ENCODE results near the gene CCDC170.

The CCDC170 gene

GRCh38 chr6:151659212-151659611 lies 165.4 kb downstream of the CCDC170 start:
- H3K27me3 Mint-ChIP-seq: peaks cover 12% of the 10 kb centered on the region
- H3K4me1 Mint-ChIP-seq (ENCODE audit: low read depth): no peaks in the 10 kb centered on the region
- no peaks in the 10 kb centered on the region for H3K36me3 Mint-ChIP-seq (ENCODE audit: low read depth)
- H3K9me3 Mint-ChIP-seq: peaks cover 7% of the 10 kb centered on the region
- no peak overlapping the region for H3K4me3 Mint-ChIP-seq
- no peak overlapping the region for H3K27ac Mint-ChIP-seq

GRCh38 chr6:151661509-151661908 lies 167.7 kb downstream of the CCDC170 start:
- no peaks in the 10 kb centered on the region for H3K36me3 Mint-ChIP-seq (ENCODE audit: low read depth)
- peaks cover 7% of the 10 kb centered on the region for H3K27me3 Mint-ChIP-seq
- no peaks in the 10 kb centered on the region for H3K9me3 Mint-ChIP-seq
- H3K27ac Mint-ChIP-seq: no peak overlapping the region
- no peaks in the 10 kb centered on the region for H3K4me1 Mint-ChIP-seq (ENCODE audit: low read depth)
- no peak overlapping the region for H3K4me3 Mint-ChIP-seq

- Mint-ChIP-seq H3K27me3 (peaks cover 7% of the 10 kb centered on the region), H3K36me3 (ENCODE audit: low read depth) (no peaks in the 10 kb centered on the region), H3K4me3 (no peak overlapping the region), H3K27ac (no peak overlapping the region), H3K9me3 (no peaks in the 10 kb centered on the region), H3K4me1 (ENCODE audit: low read depth) (no peaks in the 10 kb centered on the region)
Observed at GRCh38 chr6:151661928-151662327, 168.1 kb downstream of the CCDC170 start.

GRCh38 chr6:151663559-151663958 lies 169.7 kb downstream of the CCDC170 start:
- H3K27ac Mint-ChIP-seq: no peak overlapping the region
- no peaks in the 10 kb centered on the region for H3K9me3 Mint-ChIP-seq
- H3K27me3 Mint-ChIP-seq: peaks cover 7% of the 10 kb centered on the region
- no peaks in the 10 kb centered on the region for H3K4me1 Mint-ChIP-seq (ENCODE audit: low read depth)
- no peaks in the 10 kb centered on the region for H3K36me3 Mint-ChIP-seq (ENCODE audit: low read depth)
- H3K4me3 Mint-ChIP-seq: no peak overlapping the region

- Mint-ChIP-seq H3K4me1 (ENCODE audit: low read depth) (no peaks in the 10 kb centered on the region), H3K27me3 (peaks cover 7% of the 10 kb centered on the region), H3K27ac (no peak overlapping the region), H3K9me3 (no peaks in the 10 kb centered on the region), H3K36me3 (ENCODE audit: low read depth) (no peaks in the 10 kb centered on the region), H3K4me3 (no peak overlapping the region)
Observed at GRCh38 chr6:151664390-151664789, 170.6 kb downstream of the CCDC170 start.

- peaks cover 7% of the 10 kb centered on the region for H3K27me3 Mint-ChIP-seq
- no peak overlapping the region for H3K4me3 Mint-ChIP-seq
- H3K36me3 Mint-ChIP-seq (ENCODE audit: low read depth): no peaks in the 10 kb centered on the region
- no peak overlapping the region for H3K27ac Mint-ChIP-seq
- no peaks in the 10 kb centered on the region for H3K9me3 Mint-ChIP-seq
- no peaks in the 10 kb centered on the region for H3K4me1 Mint-ChIP-seq (ENCODE audit: low read depth)
Observed at GRCh38 chr6:151665329-151665728, 171.5 kb downstream of the CCDC170 start.

- Mint-ChIP-seq H3K4me1 (ENCODE audit: low read depth) (no peaks in the 10 kb centered on the region), H3K27me3 (peaks cover 7% of the 10 kb centered on the region), H3K36me3 (ENCODE audit: low read depth) (no peaks in the 10 kb centered on the region), H3K4me3 (no peak overlapping the region), H3K27ac (no peak overlapping the region), H3K9me3 (no peaks in the 10 kb centered on the region)
Observed at GRCh38 chr6:151666526-151666925, 172.7 kb downstream of the CCDC170 start.

GRCh38 chr6:151669208-151669560 lies 175.4 kb downstream of the CCDC170 start:
- H3K36me3 Mint-ChIP-seq (ENCODE audit: low read depth): no peaks in the 10 kb centered on the region
- H3K4me1 Mint-ChIP-seq (ENCODE audit: low read depth): no peaks in the 10 kb centered on the region
- H3K27ac Mint-ChIP-seq: no peak overlapping the region
- no peaks in the 10 kb centered on the region for H3K9me3 Mint-ChIP-seq
- H3K4me3 Mint-ChIP-seq: no peak overlapping the region
- H3K27me3 Mint-ChIP-seq: no peaks in the 10 kb centered on the region

- peaks cover 3% of the 10 kb centered on the region for H3K27me3 Mint-ChIP-seq
- H3K36me3 Mint-ChIP-seq (ENCODE audit: low read depth): no peaks in the 10 kb centered on the region
- no peak overlapping the region for H3K27ac Mint-ChIP-seq
Observed at GRCh38 chr6:151670116-151670515, 176.3 kb downstream of the CCDC170 start.

More at GRCh38 chr6:151670116-151670515, 176.3 kb downstream of the CCDC170 start:
- Mint-ChIP-seq H3K9me3 (no peaks in the 10 kb centered on the region), H3K4me3 (no peak overlapping the region), H3K4me1 (ENCODE audit: low read depth) (no peaks in the 10 kb centered on the region)
